ENCODE results near the gene SPRY4.

DNA sequence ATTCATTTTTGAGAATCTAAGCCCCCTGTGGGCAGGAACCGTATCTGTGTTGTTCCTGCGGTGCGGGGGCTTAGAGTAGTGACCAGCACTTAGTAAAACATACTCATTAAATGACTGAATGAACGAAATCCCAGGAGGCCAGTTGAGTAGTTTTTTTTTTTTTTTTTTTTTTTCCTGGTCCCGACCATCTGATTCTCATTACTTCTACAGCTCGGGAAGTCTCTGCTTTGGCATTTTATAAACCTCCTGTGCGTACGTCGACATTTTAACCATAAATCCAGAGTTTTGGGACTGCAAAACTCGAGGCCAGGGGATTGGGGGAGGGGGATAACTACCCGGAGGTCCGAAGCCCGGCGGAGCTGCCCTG is 31.5 kb upstream of the SPRY4 start:
- TF ChIP-seq CTCF (IDR thresholded peaks at IDR 0.05; ENCODE audit: low read depth, low read length) (no peak), POLR2A (IDR thresholded peaks at IDR 0.05; ENCODE audit: extremely low read depth, insufficient read length) (no peak)
